ENCODE results near the gene TRAF7.

Gene TRAF7

DNA sequence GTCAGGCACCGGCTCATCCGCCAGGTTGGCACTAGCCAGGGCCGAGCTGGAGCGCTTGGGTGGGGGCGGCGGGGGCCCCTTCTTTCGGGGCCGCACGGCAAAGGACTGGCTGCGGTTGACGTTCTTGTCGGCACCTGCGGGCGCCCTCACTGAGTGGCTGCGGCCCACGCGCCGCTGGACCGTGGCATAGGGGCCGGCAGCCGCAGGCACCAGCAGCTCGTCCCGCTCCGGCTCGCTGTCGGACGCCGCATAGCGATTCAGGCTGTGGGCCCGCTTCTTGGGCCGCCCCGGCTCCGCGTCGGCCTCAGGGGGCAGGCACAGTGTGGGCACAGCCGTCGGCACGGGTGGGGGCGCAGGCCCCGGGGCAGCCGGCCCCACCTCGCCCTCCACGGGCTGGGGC is 24.9 kb downstream of the TRAF7 start:
- H3K9me3 ChIP-seq (ENCODE audit: insufficient read depth, low read depth, low read length) = no peaks in the 10 kb centered on the region
- peaks cover 17% of the 10 kb centered on the region for H3K36me3 ChIP-seq (ENCODE audit: insufficient read depth, low read length)
- no peak overlapping the region for H3K4me3 ChIP-seq (ENCODE audit: low read length)
- H3K4me1 ChIP-seq (ENCODE audit: insufficient read depth, low read length) = no peaks in the 10 kb centered on the region
- no peak overlapping the region for H3K27ac ChIP-seq (ENCODE audit: low read depth, low read length)
- 95% methylated on average over 43 of the region's 43 CpGs for WGBS
- no peaks in the 10 kb centered on the region for H3K27me3 ChIP-seq (ENCODE audit: insufficient read depth, low read length)
- H3K9ac ChIP-seq (ENCODE audit: low read depth, low read length) = no peak overlapping the region

DNA sequence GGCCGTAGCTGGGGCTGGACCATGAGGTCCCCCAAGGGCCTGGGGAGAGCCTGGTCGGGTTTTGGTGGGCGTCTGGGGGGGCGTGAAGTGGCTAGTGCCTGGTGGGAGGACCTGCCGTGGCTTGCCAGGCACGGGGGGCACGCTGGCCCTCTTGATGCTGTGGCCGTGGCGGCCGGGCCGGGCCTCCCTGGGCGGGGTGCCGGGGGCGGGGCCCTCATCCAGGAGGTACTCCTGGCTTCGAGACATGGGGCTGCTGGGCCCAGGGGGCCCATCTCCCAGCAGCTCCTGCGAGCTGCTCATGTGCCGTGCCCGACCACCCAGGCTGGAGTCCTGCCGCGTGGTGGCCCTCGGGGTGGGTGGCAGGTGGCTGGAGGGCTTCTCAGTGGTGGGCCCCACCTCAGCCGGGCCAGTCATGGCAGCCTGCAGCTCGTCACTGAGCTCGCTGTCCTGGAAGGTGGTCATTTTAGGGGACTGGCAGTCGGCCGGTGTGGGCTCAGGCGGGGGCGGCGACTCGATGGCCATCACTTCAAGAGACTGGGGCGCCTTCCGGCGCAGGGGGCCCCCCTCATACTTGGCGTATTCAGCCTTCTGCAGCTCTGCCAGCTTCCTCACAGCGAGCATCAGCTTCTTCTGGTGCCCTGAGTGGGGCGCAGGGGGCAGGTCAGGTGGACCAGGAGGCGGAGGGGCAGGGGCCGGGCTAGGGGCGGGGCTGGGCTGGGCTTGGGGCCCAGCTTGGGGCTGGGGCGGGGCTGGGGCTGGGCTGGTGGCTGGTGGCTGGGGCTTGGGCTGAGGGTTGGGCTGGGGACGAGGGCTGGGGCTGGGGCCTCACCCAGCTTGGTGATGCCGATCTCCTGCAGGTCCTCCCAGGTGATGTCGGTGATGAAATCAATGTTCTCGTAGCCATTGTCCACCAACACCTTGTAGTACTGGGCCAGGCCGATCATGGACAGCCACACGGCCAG is 25.7 kb downstream of the TRAF7 start:
- peaks cover 10% of the 10 kb centered on the region for H3K36me3 ChIP-seq (ENCODE audit: insufficient read depth, low read length)
- no peaks in the 10 kb centered on the region for H3K9me3 ChIP-seq (ENCODE audit: insufficient read depth, low read depth, low read length)
- 91% methylated on average over 46 of the region's 46 CpGs for WGBS
- H3K27ac ChIP-seq (ENCODE audit: low read depth, low read length) = no peak overlapping the region
- H3K27me3 ChIP-seq (ENCODE audit: insufficient read depth, low read length) = no peaks in the 10 kb centered on the region
- H3K4me1 ChIP-seq (ENCODE audit: insufficient read depth, low read length) = no peaks in the 10 kb centered on the region
- H3K9ac ChIP-seq (ENCODE audit: low read depth, low read length) = no peak overlapping the region
- no peak overlapping the region for H3K4me3 ChIP-seq (ENCODE audit: low read length)

DNA sequence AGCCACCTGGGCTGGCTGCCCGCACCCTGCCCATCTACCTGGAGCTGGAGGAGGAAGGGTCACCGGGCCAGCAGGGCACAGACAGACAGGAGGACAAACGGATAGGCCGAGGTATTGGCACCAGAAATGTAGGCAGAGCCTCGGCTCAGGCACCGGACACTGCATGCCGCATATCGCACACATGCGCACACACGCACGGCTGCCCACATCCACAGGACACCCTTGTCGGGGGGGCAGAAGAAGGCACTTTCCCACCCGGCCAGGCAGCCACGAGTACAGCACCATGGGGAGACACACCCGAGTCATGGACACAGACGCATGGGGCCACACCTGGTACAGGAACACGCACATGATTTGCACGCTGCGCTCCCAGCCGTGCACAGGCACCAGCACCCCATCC is 26.4 kb downstream of the TRAF7 start:
- no peaks in the 10 kb centered on the region for H3K4me1 ChIP-seq (ENCODE audit: insufficient read depth, low read length)
- H3K27me3 ChIP-seq (ENCODE audit: insufficient read depth, low read length) = no peaks in the 10 kb centered on the region
- no peak overlapping the region for H3K27ac ChIP-seq (ENCODE audit: low read depth, low read length)
- no peaks in the 10 kb centered on the region for H3K9me3 ChIP-seq (ENCODE audit: insufficient read depth, low read depth, low read length)
- H3K36me3 ChIP-seq (ENCODE audit: insufficient read depth, low read length) = peaks cover 4% of the 10 kb centered on the region; the same call in 1 of the 2 replicates
- no peak overlapping the region for H3K9ac ChIP-seq (ENCODE audit: low read depth, low read length)
- H3K4me3 ChIP-seq (ENCODE audit: low read length) = no peak overlapping the region
- 96% methylated on average over 20 of the region's 20 CpGs for WGBS

DNA sequence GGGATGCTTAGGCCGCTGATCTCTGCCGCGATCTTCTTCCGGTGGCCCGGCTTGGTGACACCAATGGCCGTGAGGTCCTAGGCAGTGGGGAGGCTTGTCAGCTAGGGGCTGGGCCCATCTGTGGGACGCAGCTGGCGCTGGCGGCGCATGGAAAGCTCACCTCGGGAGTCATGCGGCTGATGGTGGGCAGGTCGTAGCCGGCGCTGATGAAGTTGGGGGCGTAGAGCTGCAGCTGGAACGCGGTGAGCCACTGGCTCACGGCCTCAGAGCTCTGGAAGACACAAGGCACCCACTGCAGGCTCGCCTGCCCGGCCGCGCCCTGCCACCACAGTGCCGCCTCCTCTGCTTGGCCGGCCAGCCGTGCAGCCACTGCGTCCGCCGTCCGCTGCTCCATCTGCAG is 28.1 kb downstream of the TRAF7 start:
- H3K36me3 ChIP-seq (ENCODE audit: insufficient read depth, low read length) = no peaks in the 10 kb centered on the region
- H3K27me3 ChIP-seq (ENCODE audit: insufficient read depth, low read length) = no peaks in the 10 kb centered on the region
- H3K27ac ChIP-seq (ENCODE audit: low read depth, low read length) = no peak overlapping the region
- H3K4me3 ChIP-seq (ENCODE audit: low read length) = no peak overlapping the region
- WGBS = 95% methylated on average over 30 of the region's 30 CpGs
- H3K9me3 ChIP-seq (ENCODE audit: insufficient read depth, low read depth, low read length) = no peaks in the 10 kb centered on the region
- no peaks in the 10 kb centered on the region for H3K4me1 ChIP-seq (ENCODE audit: insufficient read depth, low read length)
- H3K9ac ChIP-seq (ENCODE audit: low read depth, low read length) = no peak overlapping the region

DNA sequence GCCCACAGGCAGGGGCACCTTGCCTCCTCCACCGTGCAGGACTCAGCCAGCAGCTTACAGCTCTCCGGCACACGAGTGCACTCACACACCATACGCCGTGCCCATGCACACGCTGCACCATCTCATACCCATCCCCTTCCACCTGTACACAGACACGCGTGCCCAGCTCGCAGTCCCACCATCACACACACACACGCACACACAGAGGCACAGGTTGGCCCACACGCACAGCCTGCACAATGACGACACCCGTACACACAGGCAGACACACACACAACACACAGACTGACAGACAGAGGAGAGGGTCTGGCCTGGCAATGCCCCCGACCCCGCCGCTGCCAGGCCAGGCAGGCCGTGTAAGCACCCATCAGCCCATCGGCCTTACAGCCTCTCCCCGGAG is 28.8 kb downstream of the TRAF7 start:
- H3K4me3 ChIP-seq (ENCODE audit: low read length) = no peak overlapping the region
- no peaks in the 10 kb centered on the region for H3K27me3 ChIP-seq (ENCODE audit: insufficient read depth, low read length)
- no peak overlapping the region for H3K27ac ChIP-seq (ENCODE audit: low read depth, low read length)
- H3K9me3 ChIP-seq (ENCODE audit: insufficient read depth, low read depth, low read length) = no peaks in the 10 kb centered on the region
- no peaks in the 10 kb centered on the region for H3K36me3 ChIP-seq (ENCODE audit: insufficient read depth, low read length)
- WGBS = 94% methylated on average over 19 of the region's 19 CpGs
- no peak overlapping the region for H3K9ac ChIP-seq (ENCODE audit: low read depth, low read length)
- no peaks in the 10 kb centered on the region for H3K4me1 ChIP-seq (ENCODE audit: insufficient read depth, low read length)

DNA sequence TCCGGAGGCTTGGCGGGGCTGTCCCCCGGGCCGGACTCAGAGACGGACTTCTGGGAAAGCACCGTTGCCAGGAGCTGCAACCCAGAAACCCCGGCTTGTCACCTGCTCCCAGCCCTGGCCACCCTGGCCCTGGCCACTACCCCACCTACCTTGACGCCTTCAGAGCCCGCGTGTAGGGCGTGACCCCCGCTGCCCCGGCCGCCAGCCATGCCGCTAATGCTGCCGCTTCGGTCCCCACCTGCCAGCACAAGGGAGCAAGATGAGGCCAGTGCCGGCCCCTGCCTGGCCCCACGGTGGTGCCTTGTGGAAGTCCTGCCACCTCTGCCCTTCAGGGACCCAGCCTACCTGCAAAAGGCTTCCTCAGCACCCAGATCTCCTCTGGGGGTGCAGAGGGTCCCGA is 29.4 kb downstream of the TRAF7 start:
- no peak overlapping the region for H3K27ac ChIP-seq (ENCODE audit: low read depth, low read length)
- no peaks in the 10 kb centered on the region for H3K27me3 ChIP-seq (ENCODE audit: insufficient read depth, low read length)
- no peak overlapping the region for H3K4me3 ChIP-seq (ENCODE audit: low read length)
- 93% methylated on average over 20 of the region's 20 CpGs for WGBS
- no peaks in the 10 kb centered on the region for H3K36me3 ChIP-seq (ENCODE audit: insufficient read depth, low read length)
- no peaks in the 10 kb centered on the region for H3K4me1 ChIP-seq (ENCODE audit: insufficient read depth, low read length)
- no peak overlapping the region for H3K9ac ChIP-seq (ENCODE audit: low read depth, low read length)
- H3K9me3 ChIP-seq (ENCODE audit: insufficient read depth, low read depth, low read length) = no peaks in the 10 kb centered on the region

DNA sequence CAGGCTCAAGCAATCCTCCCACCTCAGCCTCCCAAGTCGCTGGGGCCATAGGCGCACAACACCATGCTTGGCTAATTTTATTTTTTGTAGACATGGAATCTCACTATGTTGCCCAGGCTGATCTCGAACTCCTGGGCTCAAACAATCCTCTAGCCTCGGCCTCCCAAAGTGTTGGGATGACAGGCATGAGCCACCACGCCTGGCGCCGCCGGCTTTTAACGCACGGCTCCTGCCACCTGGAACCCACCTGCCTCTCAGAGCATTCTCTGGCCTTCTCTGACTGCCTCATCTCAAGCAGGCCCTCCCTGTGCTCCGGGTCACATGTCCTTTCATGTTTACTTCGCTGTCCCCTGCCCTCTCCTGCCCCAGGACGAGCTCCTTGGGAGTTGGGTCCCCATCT is 30.5 kb downstream of the TRAF7 start:
- no peaks in the 10 kb centered on the region for H3K4me1 ChIP-seq (ENCODE audit: insufficient read depth, low read length)
- H3K36me3 ChIP-seq (ENCODE audit: insufficient read depth, low read length) = no peaks in the 10 kb centered on the region
- H3K27me3 ChIP-seq (ENCODE audit: insufficient read depth, low read length) = no peaks in the 10 kb centered on the region
- no peak overlapping the region for H3K27ac ChIP-seq (ENCODE audit: low read depth, low read length)
- no peak overlapping the region for H3K4me3 ChIP-seq (ENCODE audit: low read length)
- no peak overlapping the region for H3K9ac ChIP-seq (ENCODE audit: low read depth, low read length)
- H3K9me3 ChIP-seq (ENCODE audit: insufficient read depth, low read depth, low read length) = no peaks in the 10 kb centered on the region
- WGBS = 93% methylated on average over 13 of the region's 13 CpGs

DNA sequence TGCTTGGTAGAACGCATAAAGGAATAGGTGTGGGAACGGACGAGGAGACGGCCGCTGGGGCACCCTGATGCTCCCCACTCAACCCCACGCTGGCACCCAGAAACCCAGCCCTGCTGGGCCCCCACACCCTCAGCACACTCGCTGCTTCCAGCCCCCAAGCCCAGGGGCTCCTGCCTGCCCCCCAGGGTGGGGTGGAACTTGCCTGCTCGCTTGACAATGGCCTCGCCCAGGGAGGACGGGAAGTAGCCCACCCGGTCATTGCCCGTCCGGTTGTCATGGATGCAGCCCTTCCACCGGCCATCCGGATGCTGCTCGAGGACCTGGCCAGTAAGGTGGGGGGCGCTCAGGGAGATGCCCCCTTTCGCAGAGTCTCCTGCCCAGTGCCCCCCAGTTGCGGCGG is 30.9 kb downstream of the TRAF7 start:
- Histone ChIP-seq H3K9ac (ENCODE audit: low read depth, low read length) (no peak overlapping the region), H3K4me1 (ENCODE audit: insufficient read depth, low read length) (no peaks in the 10 kb centered on the region), H3K36me3 (ENCODE audit: insufficient read depth, low read length) (no peaks in the 10 kb centered on the region), H3K27ac (ENCODE audit: low read depth, low read length) (no peak overlapping the region), H3K27me3 (ENCODE audit: insufficient read depth, low read length) (no peaks in the 10 kb centered on the region), H3K9me3 (ENCODE audit: insufficient read depth, low read depth, low read length) (no peaks in the 10 kb centered on the region), H3K4me3 (ENCODE audit: low read length) (no peak overlapping the region)
- 93% methylated on average over 20 of the region's 20 CpGs for WGBS

DNA sequence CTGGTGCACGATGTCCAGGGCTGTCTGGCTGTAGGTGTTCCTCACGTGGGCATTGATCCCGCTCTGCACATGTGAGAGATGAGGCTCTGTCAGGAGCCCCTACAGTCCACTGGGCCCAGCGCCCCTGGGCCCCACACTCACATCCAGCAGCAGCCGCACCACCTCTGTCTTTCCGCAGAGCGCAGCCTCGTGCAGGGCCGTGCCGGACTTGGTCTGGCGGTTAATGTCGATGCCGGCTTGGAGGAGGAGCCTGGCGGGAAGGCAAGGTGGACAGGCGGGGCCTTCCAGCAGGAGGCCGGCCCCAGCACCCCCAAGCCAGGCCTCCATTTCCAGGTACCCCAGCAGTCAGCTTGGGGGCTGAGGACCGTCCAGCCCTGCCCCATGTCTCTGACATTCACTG is 31.6 kb downstream of the TRAF7 start:
- 89% methylated on average over 17 of the region's 17 CpGs for WGBS
- no peak overlapping the region for H3K4me3 ChIP-seq (ENCODE audit: low read length)
- no peak overlapping the region for H3K27ac ChIP-seq (ENCODE audit: low read depth, low read length)
- no peak overlapping the region for H3K9ac ChIP-seq (ENCODE audit: low read depth, low read length)
- H3K27me3 ChIP-seq (ENCODE audit: insufficient read depth, low read length) = no peaks in the 10 kb centered on the region
- H3K36me3 ChIP-seq (ENCODE audit: insufficient read depth, low read length) = no peaks in the 10 kb centered on the region
- H3K9me3 ChIP-seq (ENCODE audit: insufficient read depth, low read depth, low read length) = no peaks in the 10 kb centered on the region
- no peaks in the 10 kb centered on the region for H3K4me1 ChIP-seq (ENCODE audit: insufficient read depth, low read length)

DNA sequence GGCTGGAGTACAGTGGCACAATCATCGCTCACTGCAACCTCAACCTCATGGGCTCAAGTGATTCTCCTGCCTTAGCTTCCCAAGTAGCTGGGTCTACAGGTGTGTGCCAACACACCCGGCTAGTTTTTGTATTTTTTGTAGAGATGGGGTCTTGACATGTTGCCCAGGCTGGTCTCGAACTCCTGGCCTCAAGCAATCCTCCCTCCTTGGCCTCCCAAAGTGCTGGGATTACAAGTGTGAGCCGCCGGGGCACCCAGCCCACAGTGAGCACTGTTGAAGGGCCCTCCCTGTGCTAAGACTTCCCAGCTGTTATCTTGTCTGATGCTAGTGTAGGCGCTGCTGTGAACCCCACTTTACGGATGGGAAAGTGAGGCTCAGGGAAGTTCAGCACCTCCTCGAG is 32.8 kb downstream of the TRAF7 start:
- H3K9me3 ChIP-seq (ENCODE audit: insufficient read depth, low read depth, low read length) = no peaks in the 10 kb centered on the region
- no peak overlapping the region for H3K4me3 ChIP-seq (ENCODE audit: low read length)
- no peaks in the 10 kb centered on the region for H3K27me3 ChIP-seq (ENCODE audit: insufficient read depth, low read length)
- 97% methylated on average over 8 of the region's 8 CpGs for WGBS
- H3K4me1 ChIP-seq (ENCODE audit: insufficient read depth, low read length) = no peaks in the 10 kb centered on the region
- no peak overlapping the region for H3K9ac ChIP-seq (ENCODE audit: low read depth, low read length)
- no peak overlapping the region for H3K27ac ChIP-seq (ENCODE audit: low read depth, low read length)
- no peaks in the 10 kb centered on the region for H3K36me3 ChIP-seq (ENCODE audit: insufficient read depth, low read length)

DNA sequence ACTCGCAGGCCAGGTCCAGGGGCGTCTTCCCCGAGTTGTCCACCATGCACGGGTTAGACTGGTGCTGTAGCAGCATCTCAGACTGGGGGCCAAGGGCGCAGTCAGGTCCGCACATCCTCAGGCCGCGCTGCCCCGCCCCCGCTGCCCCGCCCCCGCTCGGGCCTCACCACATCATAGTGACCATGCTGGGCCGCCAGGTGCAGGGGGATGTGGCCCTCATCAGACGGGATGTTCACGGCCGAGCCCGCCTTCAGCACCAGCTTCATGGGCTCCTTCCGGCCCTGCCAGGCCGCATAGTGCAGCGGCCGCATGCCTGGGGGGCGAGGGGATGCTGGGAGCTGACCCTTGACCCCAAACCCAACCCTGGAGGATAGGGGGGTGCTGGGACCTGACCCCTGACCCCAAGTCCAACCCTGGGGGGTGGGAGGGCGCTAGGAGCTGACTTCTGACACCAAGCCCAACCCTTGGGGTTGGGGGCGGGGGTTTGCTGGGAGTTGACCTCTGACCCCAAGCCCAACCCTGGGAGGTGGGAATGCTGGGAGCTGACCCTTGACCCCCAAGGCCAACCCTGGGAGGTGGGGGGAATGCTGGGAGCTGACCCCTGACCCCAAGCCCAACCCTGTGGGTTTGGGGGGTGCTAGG is 33.8 kb downstream of the TRAF7 start:
- Histone ChIP-seq H3K9ac (ENCODE audit: low read depth, low read length) (no peak overlapping the region), H3K36me3 (ENCODE audit: insufficient read depth, low read length) (no peaks in the 10 kb centered on the region), H3K4me3 (ENCODE audit: low read length) (no peak overlapping the region), H3K4me1 (ENCODE audit: insufficient read depth, low read length) (no peaks in the 10 kb centered on the region), H3K27ac (ENCODE audit: low read depth, low read length) (no peak overlapping the region), H3K27me3 (ENCODE audit: insufficient read depth, low read length) (no peaks in the 10 kb centered on the region), H3K9me3 (ENCODE audit: insufficient read depth, low read depth, low read length) (no peaks in the 10 kb centered on the region)
- WGBS = 93% methylated on average over 25 of the region's 25 CpGs
